ENCODE results near the gene DCLK2.

GRCh38 chr4:150206265-150206664, 128.0 kb downstream of the DCLK2 start:
- no peak for TF ChIP-seq CTCF (IDR thresholded peaks at IDR 0.05; ENCODE audit: low read depth, low read length)
- TF ChIP-seq EZH2phosphoT487 (IDR thresholded peaks at IDR 0.05; ENCODE audit: low read depth), result no peak

Data from OCI-LY3 (cell line).